Neural cell (in vitro differentiated cells): Measurements from ENCODE around the gene HELT. TPM values are rescaled to one million over a fixed set of nuclear protein-coding genes. Genes with fewer than 3 reads are reported as not detected.
"Not testable (repeated sequence)": the region's sequence is repeated elsewhere in the genome, so short reads cannot be mapped to it uniquely, and the experiment has no call there.

Source experiments
- H2AFZ ChIP-seq: fragments of 200-600, 300-800 bp; sonication (generic), shearing (Covaris generic); 2 replicates; pipeline ENCODE4 v1.6.0; 2014; ENCODE audit warnings: low read depth, mild to moderate bottlenecking, antibody characterized with exemption, low read length, moderate library complexity
- H3F3A ChIP-seq: fragments of 200-600 bp; shearing (Covaris generic); 2 replicates; pipeline ENCODE4 v1.6.1; 2016; ENCODE audit warnings: mild to moderate bottlenecking, moderate library complexity, mixed read lengths, antibody characterized with exemption, low read length; ENCODE audit not compliant: insufficient read depth, poor library complexity, severe bottlenecking
- H3K27ac ChIP-seq: fragments of 200-600, 300-800 bp; sonication (generic), shearing (Covaris generic); 2 replicates; pipeline ENCODE4 v1.5.1; 2014; ENCODE audit warnings: mild to moderate bottlenecking, low read length, moderate library complexity
- H3K27me3 ChIP-seq: fragments of 300-800, 200-600 bp; sonication (generic), shearing (Covaris generic); 2 replicates; pipeline ENCODE4 v1.6.0; 2014; ENCODE audit warnings: mild to moderate bottlenecking, low read depth, low read length, moderate library complexity; ENCODE audit not compliant: insufficient read depth
- H3K36me3 ChIP-seq: fragments of 300-800, 200-600 bp; sonication (generic), shearing (Covaris generic); 2 replicates; pipeline ENCODE4 v1.5.1; 2014; ENCODE audit warnings: mild to moderate bottlenecking, antibody characterized with exemption, low read length, moderate library complexity; ENCODE audit not compliant: insufficient read depth
- H3K4me2 ChIP-seq: fragments of 300-800, 200-600 bp; sonication (generic), shearing (Covaris generic); 2 replicates; pipeline ENCODE4 v1.6.0; 2014; ENCODE audit warnings: mild to moderate bottlenecking, low read length
- H3K4me3 ChIP-seq: fragments of 300-800, 200-600 bp; sonication (generic), shearing (Covaris generic); 2 replicates; pipeline ENCODE4 v1.5.1; 2014; ENCODE audit warnings: mild to moderate bottlenecking, low read length, moderate library complexity
- H3K79me2 ChIP-seq: fragments of 200-600 bp; shearing (Covaris generic); replicated peaks from 2 replicates; pipeline ENCODE4 v1.6.0; 2014; ENCODE audit warnings: mild to moderate bottlenecking, low read length, moderate library complexity; ENCODE audit not compliant: insufficient read depth
- H3K9ac ChIP-seq: fragments of 300-800, 200-600 bp; sonication (generic), shearing (Covaris generic); 2 replicates; pipeline ENCODE4 v1.6.1; 2016; ENCODE audit warnings: mild to moderate bottlenecking, low read length, mixed read lengths
- H3K9me2 ChIP-seq: fragments of 200-600 bp; shearing (Covaris generic); 2 replicates; pipeline ENCODE4 v1.6.1; 2016; ENCODE audit warnings: mild to moderate bottlenecking, low read length, mixed read lengths; ENCODE audit not compliant: insufficient read depth
- H3K9me3 ChIP-seq: fragments of 200-600, 300-800 bp; sonication (generic), shearing (Covaris generic); 2 replicates; pipeline ENCODE4 v1.6.1; 2016; ENCODE audit warnings: mild to moderate bottlenecking, mixed run types, low read length, moderate library complexity, mixed read lengths
- H4K20me1 ChIP-seq: fragments of 200-600 bp; shearing (Covaris generic); 2 replicates; pipeline ENCODE4 v1.6.1; 2016; ENCODE audit warnings: mild to moderate bottlenecking, mixed run types; ENCODE audit not compliant: insufficient read depth
- EP300 ChIP-seq: fragments of 450-650 bp; conservative IDR thresholded peaks from 2 replicates; pipeline ENCODE4 v1.6.1; 2014; ENCODE audit warnings: antibody characterized with exemption, mild to moderate bottlenecking, moderate library complexity; ENCODE audit not compliant: poor library complexity, severe bottlenecking
- EZH2 ChIP-seq: fragments of 200-600, 300-800 bp; shearing (Covaris generic), sonication (generic); IDR thresholded peaks from 2 replicates; pipeline ENCODE4 v1.6.1; 2014; ENCODE audit warnings: antibody characterized with exemption, low read length, borderline replicate concordance, mild to moderate bottlenecking; ENCODE audit not compliant: insufficient read depth, poor library complexity, severe bottlenecking
- MXI1 ChIP-seq: fragments of 450-650 bp; conservative IDR thresholded peaks from 2 replicates; pipeline ENCODE4 v1.6.1; 2014; ENCODE audit warnings: antibody characterized with exemption, mild to moderate bottlenecking; ENCODE audit not compliant: poor library complexity, severe bottlenecking
- POLR2AphosphoS5 ChIP-seq: IDR thresholded peaks from 2 replicates; pipeline ENCODE4 v1.6.1; 2012
- RAD21 ChIP-seq: fragments of 450-650 bp; conservative IDR thresholded peaks from 2 replicates; pipeline ENCODE4 v1.6.1; 2014; ENCODE audit warnings: antibody characterized with exemption, mild to moderate bottlenecking, moderate library complexity
- SMC3 ChIP-seq: fragments of 450-650 bp; conservative IDR thresholded peaks from 2 replicates; pipeline ENCODE4 v1.6.1; 2014; ENCODE audit warnings: antibody characterized with exemption, mild to moderate bottlenecking, moderate library complexity; ENCODE audit not compliant: poor library complexity
- TAF1 ChIP-seq: IDR thresholded peaks from 2 replicates; pipeline ENCODE4 v1.6.1; 2012; ENCODE audit warnings: low read depth
- polyA plus RNA-seq: library from polyadenylated mRNA; depleted of rRNA; stranded (reverse); fragments of >200 nt; gene quantifications from 2 replicates; pipeline ENCODE4 v1.2.3, GENCODE V29; 2014
- TF ChIP-seq, protein P1 (sequence below): fragments of 450-650 bp; IDR thresholded peaks from 2 replicates; pipeline ENCODE4 v1.5.1; 2014; ENCODE audit warnings: antibody characterized with exemption, mild to moderate bottlenecking, moderate library complexity; ENCODE audit not compliant: poor library complexity, severe bottlenecking
- TF ChIP-seq, protein P2 (sequence below): IDR thresholded peaks from 2 replicates; pipeline ENCODE4 v1.6.1; 2012; ENCODE audit warnings: borderline replicate concordance

HELT gene
- polyA plus RNA-seq, 1 donor from 2014 or later, result not detected

- H3K27me3 ChIP-seq, result no peaks in the 10 kb centered on the region
- no peaks in the 10 kb centered on the region for H3F3A ChIP-seq
- H3K9me3 ChIP-seq, result no peaks in the 10 kb centered on the region
- H3K27ac ChIP-seq, result no peak overlapping the region
- no peaks in the 10 kb centered on the region for H3K36me3 ChIP-seq
- H3K9me2 ChIP-seq, result no peaks in the 10 kb centered on the region
- no peaks in the 10 kb centered on the region for H4K20me1 ChIP-seq
- H3K4me3 ChIP-seq, result no peak overlapping the region
- H2AFZ ChIP-seq, result no peak overlapping the region
- TF ChIP-seq EP300 (no peak), EZH2 (no peak), POLR2AphosphoS5 (no peak), TAF1 (no peak), MXI1 (no peak), RAD21 (no peak), SMC3 (no peak)
- TF ChIP-seq, protein P1, sequence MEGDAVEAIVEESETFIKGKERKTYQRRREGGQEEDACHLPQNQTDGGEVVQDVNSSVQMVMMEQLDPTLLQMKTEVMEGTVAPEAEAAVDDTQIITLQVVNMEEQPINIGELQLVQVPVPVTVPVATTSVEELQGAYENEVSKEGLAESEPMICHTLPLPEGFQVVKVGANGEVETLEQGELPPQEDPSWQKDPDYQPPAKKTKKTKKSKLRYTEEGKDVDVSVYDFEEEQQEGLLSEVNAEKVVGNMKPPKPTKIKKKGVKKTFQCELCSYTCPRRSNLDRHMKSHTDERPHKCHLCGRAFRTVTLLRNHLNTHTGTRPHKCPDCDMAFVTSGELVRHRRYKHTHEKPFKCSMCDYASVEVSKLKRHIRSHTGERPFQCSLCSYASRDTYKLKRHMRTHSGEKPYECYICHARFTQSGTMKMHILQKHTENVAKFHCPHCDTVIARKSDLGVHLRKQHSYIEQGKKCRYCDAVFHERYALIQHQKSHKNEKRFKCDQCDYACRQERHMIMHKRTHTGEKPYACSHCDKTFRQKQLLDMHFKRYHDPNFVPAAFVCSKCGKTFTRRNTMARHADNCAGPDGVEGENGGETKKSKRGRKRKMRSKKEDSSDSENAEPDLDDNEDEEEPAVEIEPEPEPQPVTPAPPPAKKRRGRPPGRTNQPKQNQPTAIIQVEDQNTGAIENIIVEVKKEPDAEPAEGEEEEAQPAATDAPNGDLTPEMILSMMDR, result no peak
- TF ChIP-seq, protein P2, sequence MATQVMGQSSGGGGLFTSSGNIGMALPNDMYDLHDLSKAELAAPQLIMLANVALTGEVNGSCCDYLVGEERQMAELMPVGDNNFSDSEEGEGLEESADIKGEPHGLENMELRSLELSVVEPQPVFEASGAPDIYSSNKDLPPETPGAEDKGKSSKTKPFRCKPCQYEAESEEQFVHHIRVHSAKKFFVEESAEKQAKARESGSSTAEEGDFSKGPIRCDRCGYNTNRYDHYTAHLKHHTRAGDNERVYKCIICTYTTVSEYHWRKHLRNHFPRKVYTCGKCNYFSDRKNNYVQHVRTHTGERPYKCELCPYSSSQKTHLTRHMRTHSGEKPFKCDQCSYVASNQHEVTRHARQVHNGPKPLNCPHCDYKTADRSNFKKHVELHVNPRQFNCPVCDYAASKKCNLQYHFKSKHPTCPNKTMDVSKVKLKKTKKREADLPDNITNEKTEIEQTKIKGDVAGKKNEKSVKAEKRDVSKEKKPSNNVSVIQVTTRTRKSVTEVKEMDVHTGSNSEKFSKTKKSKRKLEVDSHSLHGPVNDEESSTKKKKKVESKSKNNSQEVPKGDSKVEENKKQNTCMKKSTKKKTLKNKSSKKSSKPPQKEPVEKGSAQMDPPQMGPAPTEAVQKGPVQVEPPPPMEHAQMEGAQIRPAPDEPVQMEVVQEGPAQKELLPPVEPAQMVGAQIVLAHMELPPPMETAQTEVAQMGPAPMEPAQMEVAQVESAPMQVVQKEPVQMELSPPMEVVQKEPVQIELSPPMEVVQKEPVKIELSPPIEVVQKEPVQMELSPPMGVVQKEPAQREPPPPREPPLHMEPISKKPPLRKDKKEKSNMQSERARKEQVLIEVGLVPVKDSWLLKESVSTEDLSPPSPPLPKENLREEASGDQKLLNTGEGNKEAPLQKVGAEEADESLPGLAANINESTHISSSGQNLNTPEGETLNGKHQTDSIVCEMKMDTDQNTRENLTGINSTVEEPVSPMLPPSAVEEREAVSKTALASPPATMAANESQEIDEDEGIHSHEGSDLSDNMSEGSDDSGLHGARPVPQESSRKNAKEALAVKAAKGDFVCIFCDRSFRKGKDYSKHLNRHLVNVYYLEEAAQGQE, result no peak
- H3K9ac ChIP-seq, result no peak overlapping the region
- H3K79me2 ChIP-seq, result no peaks in the 10 kb centered on the region
- no peak overlapping the region for H3K4me2 ChIP-seq
Measured at GRCh38 chr4:184994010-184994622, 24.2 kb upstream of the HELT start.

GRCh38 chr4:184994623-184995010 lies 23.7 kb upstream of the HELT start:
- no peak for TF ChIP-seq EZH2
- no peak for TF ChIP-seq TAF1
- TF ChIP-seq EP300, result no peak
- TF ChIP-seq, protein P1, result no peak
- TF ChIP-seq RAD21, result no peak
- TF ChIP-seq, protein P2, result no peak
- no peak for TF ChIP-seq MXI1
- no peak for TF ChIP-seq SMC3
- no peak for TF ChIP-seq POLR2AphosphoS5
- H3K79me2 ChIP-seq, result no peaks in the 10 kb centered on the region
- no peaks in the 10 kb centered on the region for H3K9me3 ChIP-seq
- no peak overlapping the region for H3K27ac ChIP-seq
- H3K9ac ChIP-seq, result no peak overlapping the region
- no peaks in the 10 kb centered on the region for H4K20me1 ChIP-seq
- H3K4me2 ChIP-seq, result no peak overlapping the region
- H3K27me3 ChIP-seq, result no peaks in the 10 kb centered on the region
- H3K36me3 ChIP-seq, result no peaks in the 10 kb centered on the region
- no peak overlapping the region for H3K4me3 ChIP-seq
- no peak overlapping the region for H2AFZ ChIP-seq
- no peaks in the 10 kb centered on the region for H3K9me2 ChIP-seq
- H3F3A ChIP-seq, result no peaks in the 10 kb centered on the region

DNA sequence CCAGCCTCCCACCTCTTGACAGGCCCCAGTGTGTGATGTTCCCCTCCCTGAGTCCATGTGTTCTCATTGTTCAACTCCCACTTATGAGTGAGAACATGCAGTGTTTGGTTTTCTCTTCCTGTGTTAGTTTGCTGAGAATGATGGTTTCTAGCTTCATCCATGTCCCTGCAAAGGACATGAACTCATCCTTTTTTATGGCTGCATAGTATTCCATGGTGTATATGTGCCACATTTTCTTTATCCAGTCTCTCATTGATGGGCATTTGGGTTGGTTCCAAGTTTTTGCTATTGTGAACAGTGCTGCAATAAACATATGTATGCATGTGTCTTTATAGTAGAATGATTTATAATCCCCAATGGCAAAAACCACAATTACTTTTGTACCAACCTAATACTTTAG lies 20.6 kb upstream of the HELT start:
- H4K20me1 ChIP-seq, H3K9me2 ChIP-seq, H3K36me3 ChIP-seq, H3K9me3 ChIP-seq, H2AFZ ChIP-seq, H3K4me3 ChIP-seq, H3K9ac ChIP-seq, H3F3A ChIP-seq, H3K27ac ChIP-seq, H3K27me3 ChIP-seq, H3K4me2 ChIP-seq, H3K79me2 ChIP-seq: not testable (repeated sequence)
